Upper lobe of right lung (tissue), 1 donor: ENCODE measurements around the gene CWC22. TPM values are rescaled to one million over a fixed set of nuclear protein-coding genes. Genes with fewer than 3 reads are reported as not detected.

Source experiments
- ATAC-seq: fragments of 200-7000 bp; cut with Tn5 transposase; one replicate; pipeline ENCODE4 v1.9.1; 2020; ENCODE audit warnings: mild to moderate bottlenecking, moderate library complexity
- DNase-seq: peaks from one replicate; pipeline ENCODE4 v3.0.0-alpha.2; 2020
- H3K27ac ChIP-seq: fragments of 200-600 bp; one replicate; pipeline ENCODE4 v1.8.0; 2022
- H3K27me3 ChIP-seq: fragments of 200-600 bp; one replicate; pipeline ENCODE4 v1.8.0; 2022; ENCODE audit warnings: mild to moderate bottlenecking
- H3K36me3 ChIP-seq: fragments of 200-600 bp; one replicate; pipeline ENCODE4 v1.8.0; 2022
- H3K4me1 ChIP-seq: fragments of 200-600 bp; one replicate; pipeline ENCODE4 v1.8.0; 2022
- H3K4me3 ChIP-seq: fragments of 200-600 bp; one replicate; pipeline ENCODE4 v1.8.0; 2022; ENCODE audit warnings: mild to moderate bottlenecking
- H3K9me3 ChIP-seq: fragments of 200-600 bp; one replicate; pipeline ENCODE4 v1.8.0; 2022
- CTCF ChIP-seq: fragments of 200-600 bp; IDR thresholded peaks from one replicate; pipeline ENCODE4 v1.8.0; 2022; ENCODE audit warnings: antibody characterized with exemption
- intact Hi-C: fragments of 100-400 bp; cut with DNase I; formaldehyde crosslinking; loops from one replicate; pipeline ENCODE4 v1.11.0; 2022
- total RNA-seq: library from RNA; stranded (reverse); fragmentation: NEBNext Ultra II Directional; extraction: Animal tissue kit (Norgen Biotek cat#: 25700); gene quantifications from one replicate; pipeline ENCODE4 v1.2.1, GENCODE V29; 2021
- donor health status: DM: no; HTN: yes; CAD: no; lungs with severe emphysema.

CWC22 gene
- total RNA-seq, 1 donor from 2014 or later: 19.8 TPM

GRCh38 chr2:179900655-179901054 lies 106.4 kb downstream of the CWC22 start:
- Histone ChIP-seq H3K4me3 (no peak overlapping the region), H3K36me3 (no peaks in the 10 kb centered on the region), H3K27ac (no peak overlapping the region), H3K9me3 (no peaks in the 10 kb centered on the region), H3K4me1 (no peaks in the 10 kb centered on the region), H3K27me3 (no peaks in the 10 kb centered on the region)
- ATAC-seq (no peak), DNase-seq (no peak)
- intact Hi-C loops: no loop called here
- TF ChIP-seq CTCF: no peak

GRCh38 chr2:179899666-179900065 lies 107.4 kb downstream of the CWC22 start:
- Histone ChIP-seq H3K36me3 (no peaks in the 10 kb centered on the region), H3K9me3 (no peaks in the 10 kb centered on the region), H3K27ac (no peak overlapping the region), H3K4me1 (no peaks in the 10 kb centered on the region), H3K27me3 (no peaks in the 10 kb centered on the region), H3K4me3 (no peak overlapping the region)
- no peak for ATAC-seq
- no peak for TF ChIP-seq CTCF
- intact Hi-C loops: no loop called here
- DNase-seq: no peak

- Histone ChIP-seq H3K36me3 (no peaks in the 10 kb centered on the region), H3K9me3 (no peaks in the 10 kb centered on the region), H3K4me3 (no peak overlapping the region), H3K27ac (no peak overlapping the region), H3K27me3 (no peaks in the 10 kb centered on the region), H3K4me1 (no peaks in the 10 kb centered on the region)
- intact Hi-C loops: no loop called here
- DNase-seq (no peak), ATAC-seq (no peak)
- TF ChIP-seq CTCF: no peak
These were observed 108.2 kb downstream of the CWC22 start for GRCh38 chr2:179898873-179899272.

Other genes with a start within 250 kb of the CWC22 start
- 62.3 TPM for gene ZNF385B, start 145.7 kb downstream of the CWC22 start, total RNA-seq